CD8-positive, alpha-beta memory T cell (primary cell): ENCODE results near the gene CDH6. TPM values are rescaled to one million over a fixed set of nuclear protein-coding genes. Genes with fewer than 3 reads are reported as not detected.

Experiments
- CTCF ChIA-PET: fragments of 350-600 bp; sonication (Branson Sonifier 250); formaldehyde crosslinking; loops from one replicate; lab custom pipeline; 2021; ENCODE audit warnings: antibody characterized with exemption; lab: Charles Lee
- POLR2A ChIA-PET: fragments of 350-600 bp; sonication (Branson Sonifier 250); formaldehyde crosslinking; loops from one replicate; lab custom pipeline; 2021; ENCODE audit warnings: antibody characterized with exemption; lab: Charles Lee
- DNase-seq, 5 donors: peaks; one replicate each; pipeline versions ENCODE4 v3.0.0 to v3.0.0-alpha.2; 2020 to 2022; ENCODE audit warnings: mixed read lengths in 1 of 5
- H3K27ac ChIP-seq: one replicate; pipeline ENCODE4 v1.7.0; 2013; ENCODE audit warnings: low read depth, mild to moderate bottlenecking, low read length, moderate library complexity
- H3K27me3 ChIP-seq: 2 replicates; pipeline ENCODE4 v1.7.0; 2013; ENCODE audit warnings: low read length, mild to moderate bottlenecking; ENCODE audit not compliant: insufficient read depth, poor library complexity, severe bottlenecking
- H3K36me3 ChIP-seq: 2 replicates; pipeline ENCODE4 v1.7.0; 2013; ENCODE audit warnings: mild to moderate bottlenecking, low read length, moderate library complexity; ENCODE audit not compliant: insufficient read depth
- H3K4me1 ChIP-seq: 2 replicates; pipeline ENCODE4 v1.7.0; 2013; ENCODE audit warnings: mild to moderate bottlenecking, low read length, moderate library complexity; ENCODE audit not compliant: insufficient read depth
- H3K4me3 ChIP-seq: 2 replicates; pipeline ENCODE4 v1.7.0; 2013; ENCODE audit warnings: mild to moderate bottlenecking, low read length
- H3K9me3 ChIP-seq: 2 replicates; pipeline ENCODE4 v1.7.0; 2013; ENCODE audit warnings: mild to moderate bottlenecking, low read length
- H3K27ac Mint-ChIP-seq, 8 donors: one replicate each; pipeline ENCODE4 v1.8.0; 2020 to 2021; ENCODE audit warnings: mixed read lengths in 8 of 8, mild to moderate bottlenecking in 6 of 8, inconsistent platforms in 3 of 8, moderate library complexity in 3 of 8
- H3K27me3 Mint-ChIP-seq, 2 donors: one replicate each; pipeline ENCODE4 v1.8.0; 2020 to 2021; ENCODE audit warnings: mixed read lengths in 2 of 2, mild to moderate bottlenecking in 1 of 2, moderate library complexity in 1 of 2
- H3K36me3 Mint-ChIP-seq, 3 donors: one replicate each; pipeline ENCODE4 v1.8.0; 2020 to 2021; ENCODE audit warnings: mixed read lengths in 3 of 3, inconsistent platforms in 1 of 3, mild to moderate bottlenecking in 1 of 3
- H3K4me1 Mint-ChIP-seq, 3 donors: one replicate each; pipeline ENCODE4 v1.8.0; 2020 to 2021; ENCODE audit warnings: mixed read lengths in 3 of 3, inconsistent platforms in 1 of 3, mild to moderate bottlenecking in 1 of 3
- H3K4me3 Mint-ChIP-seq, 7 donors: one replicate each; pipeline ENCODE4 v1.8.0; 2020 to 2021; ENCODE audit warnings: mixed read lengths in 7 of 7, mild to moderate bottlenecking in 6 of 7, moderate library complexity in 4 of 7, inconsistent platforms in 2 of 7
- H3K9me3 Mint-ChIP-seq, 5 donors: one replicate each; pipeline ENCODE4 v1.8.0; 2020 to 2022; ENCODE audit warnings: mixed read lengths in 5 of 5, mild to moderate bottlenecking in 3 of 5, moderate library complexity in 2 of 5, inconsistent platforms in 1 of 5
- polyA plus RNA-seq: library from polyadenylated mRNA; unstranded; fragments of 300-500 nt; fragmentation: Illumina TruSeq; gene quantifications from one replicate; pipeline ENCODE4 v1.2.3, GENCODE V29; 2021
- total RNA-seq, 2 experiments: library from RNA; stranded (reverse); gene quantifications; one replicate each; pipeline ENCODE4 v1.2.3, GENCODE V29; 2021

Gene CDH6
- total and polyA plus RNA-seq, 3 experiments from 2014 or later = not detected

DNA sequence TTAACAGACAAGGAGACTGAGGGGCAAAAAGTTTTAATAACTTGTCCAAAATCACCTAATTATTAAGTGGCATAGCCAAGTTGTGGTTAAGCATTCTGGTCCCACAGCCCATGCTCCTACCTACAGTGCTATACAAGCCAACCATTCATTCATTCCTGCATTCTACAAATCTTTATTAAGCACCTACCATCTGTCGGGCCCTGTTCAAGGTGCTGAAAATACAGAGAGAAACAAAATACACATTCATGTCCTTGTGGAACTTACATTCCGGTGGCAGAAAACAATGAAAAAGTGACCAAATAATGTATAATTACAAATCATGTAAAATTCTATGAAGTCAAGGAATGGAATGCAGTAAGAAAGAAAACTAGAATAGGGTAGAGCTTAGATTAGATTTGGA is 27.8 kb upstream of the CDH6 start:
- H3K36me3 ChIP-seq = no peaks in the 10 kb centered on the region
- H3K27me3 ChIP-seq = no peaks in the 10 kb centered on the region
- Mint-ChIP-seq H3K4me3 (no peak overlapping the region), H3K36me3 (no peaks in the 10 kb centered on the region), H3K9me3 (peaks cover 0 to 2% (median 0%) of the 10 kb centered on the region in 5 donors), H3K4me1 (no peaks in the 10 kb centered on the region), H3K27ac (no peak overlapping the region), H3K27me3 (no peaks in the 10 kb centered on the region)
- no peak for DNase-seq
- H3K9me3 ChIP-seq = no peaks in the 10 kb centered on the region
- CTCF ChIA-PET = no interaction called here
- POLR2A ChIA-PET = no interaction called here
- no peak overlapping the region for H3K27ac ChIP-seq
- H3K4me1 ChIP-seq = no peaks in the 10 kb centered on the region
- no peak overlapping the region for H3K4me3 ChIP-seq

DNA sequence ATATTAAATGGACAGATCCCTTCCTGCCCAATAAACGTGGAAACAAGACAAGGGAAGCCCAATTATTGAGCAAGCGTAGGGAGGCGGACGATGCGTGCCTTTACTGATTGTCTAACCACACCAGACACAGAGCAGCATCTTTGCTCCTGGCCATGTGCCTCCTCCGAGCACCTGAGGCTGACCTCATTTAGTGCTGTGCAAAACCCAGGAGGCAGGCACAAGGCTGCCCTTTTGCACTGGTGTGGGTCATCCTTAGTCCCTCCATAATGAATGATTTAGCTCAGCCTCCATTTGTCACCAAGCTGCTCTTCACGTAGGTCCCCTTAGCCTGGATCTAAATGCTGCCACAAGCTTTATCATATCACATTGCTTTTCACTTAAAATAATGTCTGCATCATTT is 24.1 kb upstream of the CDH6 start:
- no peak overlapping the region for H3K4me3 ChIP-seq
- no peaks in the 10 kb centered on the region for H3K27me3 ChIP-seq
- H3K9me3 ChIP-seq = no peaks in the 10 kb centered on the region
- CTCF ChIA-PET = no interaction called here
- no peak overlapping the region for H3K27ac ChIP-seq
- Mint-ChIP-seq H3K4me1 (no peaks in the 10 kb centered on the region), H3K36me3 (no peaks in the 10 kb centered on the region), H3K27ac (no peak overlapping the region), H3K27me3 (no peaks in the 10 kb centered on the region), H3K4me3 (no peak overlapping the region), H3K9me3 (peaks cover 0 to 2% (median 0%) of the 10 kb centered on the region in 5 donors)
- POLR2A ChIA-PET = no interaction called here
- no peaks in the 10 kb centered on the region for H3K36me3 ChIP-seq
- DNase-seq = no peak
- H3K4me1 ChIP-seq = no peaks in the 10 kb centered on the region

DNA sequence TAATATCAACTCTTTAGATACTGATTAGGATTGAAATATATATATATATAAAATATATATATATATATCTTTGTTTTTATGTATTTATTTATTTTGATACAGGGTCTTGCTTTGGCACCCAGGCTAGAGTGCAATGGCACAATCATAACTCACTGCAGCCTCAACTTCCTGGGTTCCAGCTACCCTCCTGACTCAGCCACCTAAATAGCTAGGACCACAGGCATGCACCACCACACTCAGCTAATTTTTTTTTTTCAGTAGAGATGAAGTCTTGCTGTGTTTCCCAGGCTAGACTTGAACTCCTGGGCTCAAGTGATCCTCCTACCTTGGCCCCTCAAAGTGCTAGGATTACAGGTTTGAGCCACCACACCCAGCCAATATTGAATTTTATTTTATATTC is 20.6 kb upstream of the CDH6 start:
- H3K9me3 ChIP-seq = no peaks in the 10 kb centered on the region
- Mint-ChIP-seq H3K4me1 (no peaks in the 10 kb centered on the region), H3K4me3 (no peak overlapping the region), H3K27me3 (no peaks in the 10 kb centered on the region), H3K36me3 (no peaks in the 10 kb centered on the region), H3K9me3 (no peaks in the 10 kb centered on the region), H3K27ac (no peak overlapping the region)
- no peak overlapping the region for H3K4me3 ChIP-seq
- DNase-seq = no peak
- POLR2A ChIA-PET = no interaction called here
- CTCF ChIA-PET = no interaction called here
- H3K27me3 ChIP-seq = no peaks in the 10 kb centered on the region
- no peaks in the 10 kb centered on the region for H3K4me1 ChIP-seq
- no peaks in the 10 kb centered on the region for H3K36me3 ChIP-seq
- no peak overlapping the region for H3K27ac ChIP-seq

DNA sequence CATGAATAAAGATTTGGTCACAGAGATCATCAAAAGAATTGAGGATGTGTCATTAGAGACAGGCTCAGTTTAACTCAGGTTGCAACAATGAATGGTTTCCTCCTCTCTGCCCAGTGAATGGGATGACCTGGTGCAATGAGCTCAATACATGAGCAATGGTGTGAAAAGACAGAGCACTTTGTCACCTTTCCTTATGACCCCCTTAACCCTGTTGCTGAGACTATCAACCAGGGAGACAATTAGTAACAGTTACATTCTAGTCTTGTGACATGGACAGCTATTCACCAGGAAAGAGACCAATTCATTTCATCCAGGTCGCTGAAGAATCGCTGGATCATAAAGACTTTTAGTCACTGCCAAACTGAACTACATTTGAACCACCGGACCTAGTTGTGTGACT is 19.9 kb upstream of the CDH6 start:
- Mint-ChIP-seq H3K36me3 (no peaks in the 10 kb centered on the region), H3K9me3 (peaks cover 0 to 3% (median 0%) of the 10 kb centered on the region in 5 donors), H3K4me1 (no peaks in the 10 kb centered on the region), H3K27ac (no peak overlapping the region), H3K27me3 (no peaks in the 10 kb centered on the region), H3K4me3 (no peak overlapping the region)
- ChIA-PET CTCF (no interaction called here), POLR2A (no interaction called here)
- Histone ChIP-seq H3K4me1 (no peaks in the 10 kb centered on the region), H3K9me3 (no peaks in the 10 kb centered on the region), H3K27ac (no peak overlapping the region), H3K4me3 (no peak overlapping the region), H3K36me3 (no peaks in the 10 kb centered on the region), H3K27me3 (no peaks in the 10 kb centered on the region)
- DNase-seq = no peak

GRCh38 chr5:31181376-31181987 is 12.0 kb upstream of the CDH6 start:
- Mint-ChIP-seq H3K36me3 (no peaks in the 10 kb centered on the region), H3K4me3 (no peak overlapping the region), H3K4me1 (no peaks in the 10 kb centered on the region), H3K27me3 (no peaks in the 10 kb centered on the region), H3K9me3 (peaks cover 0 to 3% (median 0%) of the 10 kb centered on the region in 5 donors), H3K27ac (no peak overlapping the region)
- H3K36me3 ChIP-seq = no peaks in the 10 kb centered on the region
- H3K27ac ChIP-seq = no peak overlapping the region
- no peak for DNase-seq
- H3K27me3 ChIP-seq = no peaks in the 10 kb centered on the region
- ChIA-PET POLR2A (no interaction called here), CTCF (no interaction called here)
- no peaks in the 10 kb centered on the region for H3K4me1 ChIP-seq
- H3K4me3 ChIP-seq = no peak overlapping the region
- H3K9me3 ChIP-seq = no peaks in the 10 kb centered on the region

DNA sequence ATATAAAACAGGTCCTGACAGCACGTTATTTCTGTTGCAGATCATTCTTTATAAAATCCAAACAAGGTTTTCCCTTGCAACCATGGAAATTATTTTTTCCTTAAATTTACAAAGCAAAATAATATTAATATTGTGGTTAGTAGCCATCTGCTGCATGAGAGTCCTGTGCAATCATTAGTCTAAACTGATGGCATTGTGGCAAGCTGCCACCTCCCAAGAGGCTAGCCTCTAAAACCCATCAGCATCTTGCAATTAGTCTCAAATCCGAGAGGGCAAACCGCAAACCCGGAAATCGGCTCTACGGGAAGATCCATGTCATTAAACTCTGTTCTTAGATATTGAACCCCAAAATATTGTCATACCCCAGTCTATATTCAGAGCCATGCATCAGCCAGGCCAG is 11.3 kb upstream of the CDH6 start:
- H3K4me3 ChIP-seq = no peak overlapping the region
- DNase-seq = no peak
- Mint-ChIP-seq H3K9me3 (peaks cover 0 to 3% (median 0%) of the 10 kb centered on the region in 5 donors), H3K4me3 (no peak overlapping the region), H3K27me3 (no peaks in the 10 kb centered on the region), H3K36me3 (no peaks in the 10 kb centered on the region), H3K27ac (no peak overlapping the region), H3K4me1 (no peaks in the 10 kb centered on the region)
- H3K27ac ChIP-seq = no peak overlapping the region
- ChIA-PET POLR2A (no interaction called here), CTCF (no interaction called here)
- H3K27me3 ChIP-seq = no peaks in the 10 kb centered on the region
- H3K9me3 ChIP-seq = no peaks in the 10 kb centered on the region
- H3K4me1 ChIP-seq = no peaks in the 10 kb centered on the region
- no peaks in the 10 kb centered on the region for H3K36me3 ChIP-seq

GRCh38 chr5:31185951-31186350 is 7.5 kb upstream of the CDH6 start:
- no peaks in the 10 kb centered on the region for H3K27me3 Mint-ChIP-seq
- no peaks in the 10 kb centered on the region for H3K9me3 ChIP-seq
- peaks cover 0 to 3% (median 0%) of the 10 kb centered on the region in 5 donors for H3K9me3 Mint-ChIP-seq
- H3K27ac Mint-ChIP-seq = no peak overlapping the region
- no peak overlapping the region for H3K27ac ChIP-seq
- H3K36me3 Mint-ChIP-seq = no peaks in the 10 kb centered on the region
- H3K4me3 ChIP-seq = no peak overlapping the region
- ChIA-PET CTCF (no interaction called here), POLR2A (no interaction called here)
- no peaks in the 10 kb centered on the region for H3K36me3 ChIP-seq
- no peaks in the 10 kb centered on the region for H3K4me1 Mint-ChIP-seq
- H3K4me3 Mint-ChIP-seq = no peak overlapping the region
- no peaks in the 10 kb centered on the region for H3K27me3 ChIP-seq
- no peaks in the 10 kb centered on the region for H3K4me1 ChIP-seq
- no peak for DNase-seq

DNA sequence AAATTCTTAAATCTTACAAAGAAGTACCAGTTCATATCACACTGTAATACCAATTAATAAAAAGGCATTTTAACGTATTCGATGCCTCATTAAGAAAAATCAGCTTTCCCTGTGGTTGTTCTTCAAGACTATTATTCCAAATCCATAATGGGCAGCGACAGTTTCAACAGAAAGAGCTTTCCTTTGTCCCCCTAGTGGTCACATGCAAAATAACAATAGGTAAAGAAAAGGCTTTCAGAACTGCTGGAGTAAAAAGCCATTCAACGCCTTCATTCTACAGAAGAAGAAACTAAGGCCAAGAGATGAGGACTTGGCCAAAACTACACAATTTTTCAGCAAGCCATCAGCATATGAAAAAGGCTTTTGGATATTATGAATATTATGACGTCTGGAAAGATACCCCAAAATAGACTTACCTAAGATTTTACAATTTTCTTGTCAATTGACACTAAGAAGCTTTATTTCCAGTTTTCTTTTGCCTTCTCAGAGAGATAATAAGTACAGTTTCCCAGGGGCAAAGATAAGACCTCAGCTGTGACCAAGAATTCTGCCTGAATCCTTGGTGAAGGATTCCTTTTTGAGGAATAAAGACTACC is 6.7 kb upstream of the CDH6 start:
- CTCF ChIA-PET = no interaction called here

More for the DNA sequence above, 6.7 kb upstream of the CDH6 start:
- no peak overlapping the region for H3K4me3 Mint-ChIP-seq
- no peaks in the 10 kb centered on the region for H3K36me3 Mint-ChIP-seq
- H3K27me3 Mint-ChIP-seq = peaks cover 0 to 4% of the 10 kb centered on the region in 2 donors
- H3K9me3 Mint-ChIP-seq = peaks cover 0 to 3% (median 0%) of the 10 kb centered on the region in 5 donors
- H3K9me3 ChIP-seq = no peaks in the 10 kb centered on the region
- H3K36me3 ChIP-seq = no peaks in the 10 kb centered on the region
- no peak overlapping the region for H3K27ac Mint-ChIP-seq
- no peak overlapping the region for H3K27ac ChIP-seq
- H3K27me3 ChIP-seq = no peaks in the 10 kb centered on the region
- no peaks in the 10 kb centered on the region for H3K4me1 ChIP-seq
- no peak for DNase-seq
- H3K4me1 Mint-ChIP-seq = no peaks in the 10 kb centered on the region
- POLR2A ChIA-PET = no interaction called here
- no peak overlapping the region for H3K4me3 ChIP-seq
